ENCODE results near the gene CROCC2.

DNA sequence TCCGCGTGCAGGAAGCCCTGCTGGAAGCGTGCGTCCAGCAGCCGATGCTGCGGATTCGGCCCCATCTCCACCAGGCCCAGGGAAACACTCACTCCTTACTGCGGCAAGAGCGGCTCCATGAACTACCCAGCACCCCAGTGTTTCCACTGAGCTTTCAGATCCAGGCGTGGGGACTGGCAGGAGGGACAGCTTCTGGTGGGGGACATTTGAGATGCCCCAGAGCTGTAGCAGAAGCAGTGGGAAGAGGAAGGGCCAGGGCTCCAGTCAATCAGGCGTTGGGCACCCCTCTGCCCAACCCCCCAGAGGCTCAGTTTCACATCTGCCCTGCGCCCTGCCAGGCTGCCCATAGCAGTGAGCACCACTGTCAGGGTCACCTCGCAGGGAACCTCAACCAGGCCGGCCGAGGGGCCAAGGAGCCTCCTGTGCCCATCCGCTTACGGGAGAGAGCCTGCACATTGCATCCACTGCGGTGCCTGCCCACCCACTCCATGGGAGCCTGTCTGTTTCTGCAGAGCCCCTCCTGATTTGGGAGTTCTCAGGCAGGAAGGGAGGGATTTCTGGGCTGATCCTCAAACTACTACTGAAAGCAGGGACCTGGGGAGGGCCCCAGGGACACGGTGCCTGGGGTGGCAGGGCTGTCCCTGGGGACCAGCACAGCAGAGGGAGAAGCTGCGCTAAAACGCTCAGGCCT, 32.9 kb upstream of the CROCC2 start:
- TF ChIP-seq, protein P1, sequence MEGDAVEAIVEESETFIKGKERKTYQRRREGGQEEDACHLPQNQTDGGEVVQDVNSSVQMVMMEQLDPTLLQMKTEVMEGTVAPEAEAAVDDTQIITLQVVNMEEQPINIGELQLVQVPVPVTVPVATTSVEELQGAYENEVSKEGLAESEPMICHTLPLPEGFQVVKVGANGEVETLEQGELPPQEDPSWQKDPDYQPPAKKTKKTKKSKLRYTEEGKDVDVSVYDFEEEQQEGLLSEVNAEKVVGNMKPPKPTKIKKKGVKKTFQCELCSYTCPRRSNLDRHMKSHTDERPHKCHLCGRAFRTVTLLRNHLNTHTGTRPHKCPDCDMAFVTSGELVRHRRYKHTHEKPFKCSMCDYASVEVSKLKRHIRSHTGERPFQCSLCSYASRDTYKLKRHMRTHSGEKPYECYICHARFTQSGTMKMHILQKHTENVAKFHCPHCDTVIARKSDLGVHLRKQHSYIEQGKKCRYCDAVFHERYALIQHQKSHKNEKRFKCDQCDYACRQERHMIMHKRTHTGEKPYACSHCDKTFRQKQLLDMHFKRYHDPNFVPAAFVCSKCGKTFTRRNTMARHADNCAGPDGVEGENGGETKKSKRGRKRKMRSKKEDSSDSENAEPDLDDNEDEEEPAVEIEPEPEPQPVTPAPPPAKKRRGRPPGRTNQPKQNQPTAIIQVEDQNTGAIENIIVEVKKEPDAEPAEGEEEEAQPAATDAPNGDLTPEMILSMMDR (IDR thresholded peaks at IDR 0.05; ENCODE audit: low read length): no peak
- TF ChIP-seq EZH2 (IDR thresholded peaks at IDR 0.05; ENCODE audit: borderline replicate concordance, low read length): no peak
